ENCODE results near the gene SFSWAP.
A peak's percentile ranks its signal among the peaks of the same experiment; 100 is the strongest.

Gene SFSWAP

DNA sequence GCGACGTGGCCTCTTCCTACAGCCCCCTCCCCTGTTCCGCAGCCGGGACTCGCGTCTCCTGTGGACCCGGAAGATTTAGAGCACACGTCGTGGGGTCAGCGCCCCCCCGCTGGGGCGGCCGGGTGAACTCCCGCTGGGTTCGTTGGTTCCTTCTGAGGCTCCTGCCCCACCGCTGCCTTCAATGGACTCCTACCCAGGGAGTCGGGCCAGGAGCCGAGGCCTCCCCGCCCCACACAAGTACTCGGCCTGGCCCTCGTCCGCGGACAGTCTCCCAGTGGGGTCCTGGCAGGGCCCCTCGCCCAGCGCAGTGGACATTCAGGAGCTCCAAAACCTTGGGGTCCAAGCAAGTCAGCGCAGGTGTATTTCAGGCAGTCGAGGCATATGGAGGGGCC is 118.5 kb downstream of the SFSWAP start:
- Histone ChIP-seq H3K9me2 (replicated peaks; ENCODE audit: control insufficient read depth, low read length) (no peaks in the 10 kb centered on the region), H3K36me3 (ENCODE audit: control insufficient read depth, low read length) (no peaks in the 10 kb centered on the region), H3K79me2 (ENCODE audit: control insufficient read depth, low read length) (no peaks in the 10 kb centered on the region), H4K20me1 (ENCODE audit: control insufficient read depth, insufficient read depth, low read depth, low read length) (no peaks in the 10 kb centered on the region), H3K9me3 (ENCODE audit: control insufficient read depth, insufficient read depth, low read length) (no peaks in the 10 kb centered on the region), H3K27ac (ENCODE audit: low read depth, low read length) (no peak overlapping the region), H3F3A (ENCODE audit: control insufficient read depth, insufficient read depth) (no peaks in the 10 kb centered on the region), H3K4me3 (ENCODE audit: low read length) (no peak overlapping the region), H3K4me1 (ENCODE audit: control insufficient read depth, low read length) (0 out of 2 replicates have a peak, but pooled peaks cover 3% of the 10 kb centered on the region), H3K27me3 (ENCODE audit: control insufficient read depth, low read length) (peaks cover 40% of the 10 kb centered on the region), H3K4me2 (ENCODE audit: low read length) (no peak overlapping the region)
- TF ChIP-seq, protein P1, sequence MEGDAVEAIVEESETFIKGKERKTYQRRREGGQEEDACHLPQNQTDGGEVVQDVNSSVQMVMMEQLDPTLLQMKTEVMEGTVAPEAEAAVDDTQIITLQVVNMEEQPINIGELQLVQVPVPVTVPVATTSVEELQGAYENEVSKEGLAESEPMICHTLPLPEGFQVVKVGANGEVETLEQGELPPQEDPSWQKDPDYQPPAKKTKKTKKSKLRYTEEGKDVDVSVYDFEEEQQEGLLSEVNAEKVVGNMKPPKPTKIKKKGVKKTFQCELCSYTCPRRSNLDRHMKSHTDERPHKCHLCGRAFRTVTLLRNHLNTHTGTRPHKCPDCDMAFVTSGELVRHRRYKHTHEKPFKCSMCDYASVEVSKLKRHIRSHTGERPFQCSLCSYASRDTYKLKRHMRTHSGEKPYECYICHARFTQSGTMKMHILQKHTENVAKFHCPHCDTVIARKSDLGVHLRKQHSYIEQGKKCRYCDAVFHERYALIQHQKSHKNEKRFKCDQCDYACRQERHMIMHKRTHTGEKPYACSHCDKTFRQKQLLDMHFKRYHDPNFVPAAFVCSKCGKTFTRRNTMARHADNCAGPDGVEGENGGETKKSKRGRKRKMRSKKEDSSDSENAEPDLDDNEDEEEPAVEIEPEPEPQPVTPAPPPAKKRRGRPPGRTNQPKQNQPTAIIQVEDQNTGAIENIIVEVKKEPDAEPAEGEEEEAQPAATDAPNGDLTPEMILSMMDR (IDR thresholded peaks at IDR 0.05; ENCODE audit: low read depth, low read length, poor library complexity, severe bottlenecking), result no peak
- no peak for TF ChIP-seq EZH2phosphoT487 (IDR thresholded peaks at IDR 0.05; ENCODE audit: borderline replicate concordance, low read length)

- H3F3A ChIP-seq (ENCODE audit: control insufficient read depth, insufficient read depth), result no peaks in the 10 kb centered on the region
- H3K4me1 ChIP-seq (ENCODE audit: control insufficient read depth, low read length), result 0 out of 2 replicates have a peak, but pooled peaks cover 3% of the 10 kb centered on the region
- no peaks in the 10 kb centered on the region for H4K20me1 ChIP-seq (ENCODE audit: control insufficient read depth, insufficient read depth, low read depth, low read length)
- no peak for TF ChIP-seq EZH2phosphoT487 (IDR thresholded peaks at IDR 0.05; ENCODE audit: borderline replicate concordance, low read length)
- TF ChIP-seq, protein P1 (IDR thresholded peaks at IDR 0.05; ENCODE audit: low read depth, low read length, poor library complexity, severe bottlenecking), result no peak
- H3K79me2 ChIP-seq (ENCODE audit: control insufficient read depth, low read length), result no peaks in the 10 kb centered on the region
- H3K4me3 ChIP-seq (ENCODE audit: low read length), result no peak overlapping the region
- no peaks in the 10 kb centered on the region for H3K36me3 ChIP-seq (ENCODE audit: control insufficient read depth, low read length)
- H3K9me2 ChIP-seq (replicated peaks; ENCODE audit: control insufficient read depth, low read length), result no peaks in the 10 kb centered on the region
- peaks cover 40% of the 10 kb centered on the region for H3K27me3 ChIP-seq (ENCODE audit: control insufficient read depth, low read length)
- no peak overlapping the region for H3K27ac ChIP-seq (ENCODE audit: low read depth, low read length)
- H3K4me2 ChIP-seq (ENCODE audit: low read length), result peak overlapping the region; percentile 32; the same call in 1 of the 2 replicates
- no peaks in the 10 kb centered on the region for H3K9me3 ChIP-seq (ENCODE audit: control insufficient read depth, insufficient read depth, low read length)
These were observed 119.0 kb downstream of the SFSWAP start for GRCh38 chr12:131829791-131830334.

DNA sequence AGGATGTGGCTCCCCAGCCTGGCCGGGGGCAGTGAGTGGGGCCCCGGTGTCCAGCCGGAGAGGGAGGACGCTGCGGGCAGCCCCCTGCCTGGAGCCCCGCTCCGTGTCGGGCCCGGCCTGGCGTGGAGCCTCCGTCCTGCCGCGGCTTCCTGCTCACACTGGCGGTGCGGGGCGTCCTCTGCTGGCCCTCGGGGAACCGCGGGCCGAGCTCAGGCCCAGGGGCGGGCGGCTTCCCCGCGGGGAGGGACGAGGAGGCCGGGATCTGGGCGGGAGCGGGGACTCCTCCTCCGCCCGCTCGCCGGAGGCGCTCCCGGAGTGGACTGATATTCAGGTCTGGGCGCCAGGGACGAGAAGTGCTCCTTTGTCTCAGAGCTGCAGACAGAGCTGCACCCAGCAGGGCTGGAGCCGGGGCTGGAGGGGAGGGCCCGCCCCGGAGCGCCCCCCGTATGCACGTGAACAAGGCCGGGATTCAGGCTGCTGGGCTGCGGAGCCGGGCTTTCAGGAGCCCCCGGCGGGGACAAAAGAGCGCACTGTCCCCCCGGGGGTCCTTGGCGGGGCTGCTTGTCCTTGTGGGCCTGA is 119.5 kb downstream of the SFSWAP start:
- Histone ChIP-seq H3K4me1 (ENCODE audit: control insufficient read depth, low read length) (0 out of 2 replicates have a peak, but pooled peaks cover 3% of the 10 kb centered on the region), H3K27ac (ENCODE audit: low read depth, low read length) (no peak overlapping the region), H3K4me3 (ENCODE audit: low read length) (no peak overlapping the region), H3K27me3 (ENCODE audit: control insufficient read depth, low read length) (peaks cover 40% of the 10 kb centered on the region), H4K20me1 (ENCODE audit: control insufficient read depth, insufficient read depth, low read depth, low read length) (no peaks in the 10 kb centered on the region), H3K36me3 (ENCODE audit: control insufficient read depth, low read length) (no peaks in the 10 kb centered on the region), H3K4me2 (ENCODE audit: low read length) (peak overlapping the region; percentile 32; the same call in 1 of the 2 replicates), H3K9me2 (replicated peaks; ENCODE audit: control insufficient read depth, low read length) (no peaks in the 10 kb centered on the region), H3F3A (ENCODE audit: control insufficient read depth, insufficient read depth) (no peaks in the 10 kb centered on the region), H3K9me3 (ENCODE audit: control insufficient read depth, insufficient read depth, low read length) (no peaks in the 10 kb centered on the region), H3K79me2 (ENCODE audit: control insufficient read depth, low read length) (no peaks in the 10 kb centered on the region)
- TF ChIP-seq, protein P1 (IDR thresholded peaks at IDR 0.05; ENCODE audit: low read depth, low read length, poor library complexity, severe bottlenecking), result peak; percentile 26
- peak; percentile 85; the same call in 1 of the 2 replicates for TF ChIP-seq EZH2phosphoT487 (IDR thresholded peaks at IDR 0.05; ENCODE audit: borderline replicate concordance, low read length)
